Endothelial cell of umbilical vein (primary cell): ENCODE data around the gene IL18. TPM values are rescaled to one million over a fixed set of nuclear protein-coding genes. Genes with fewer than 3 reads are reported as not detected.

Experiments
- BruUV-seq: library from RNA; stranded (reverse); fragments of 400-500 nt; replicated peaks from 2 replicates; lab custom pipeline; 2021; lab: Mats Ljungman, UMichigan
- CTCF ChIA-PET: fragments of 300-600, 350-600 bp; sonication (Branson Sonifier 250); formaldehyde crosslinking; loops from one replicate; lab custom pipeline; 2021; ENCODE audit warnings: antibody characterized with exemption, inconsistent platforms; lab: Charles Lee
- POLR2A ChIA-PET: fragments of 300-600, 350-600 bp; sonication (Branson Sonifier 250); formaldehyde crosslinking; loops from one replicate; lab custom pipeline; 2021; ENCODE audit warnings: antibody characterized with exemption, inconsistent platforms; lab: Charles Lee
- DNase-seq: peaks from one replicate; pipeline ENCODE4 v3.0.0-alpha.2; 2011; ENCODE audit warnings: low read depth, low spot score
- FAIRE-seq: peaks from 2 replicates; lab custom pipeline; 2011; peaks lifted over from hg19 to GRCh38; lab: Jason Lieb, UNC
- H2AFZ ChIP-seq: 2 replicates; pipeline ENCODE4 v1.6.0; 2012; ENCODE audit warnings: low read depth, low read length, control low read depth, inconsistent platforms
- H3K27ac ChIP-seq: 2 replicates; pipeline ENCODE4 v1.5.1; 2011; ENCODE audit warnings: low read depth, mild to moderate bottlenecking, control low read depth, low read length, moderate library complexity; ENCODE audit not compliant: insufficient read depth
- H3K27me3 ChIP-seq, 2 experiments: 2 replicates each; pipeline versions ENCODE4 v1.6.0 to v1.6.1; 2011; ENCODE audit warnings: low read length in 2 of 2, mixed read lengths in 1 of 2; ENCODE audit not compliant: control insufficient read depth in 2 of 2, insufficient read depth in 2 of 2
- H3K36me3 ChIP-seq, 2 experiments: 2 replicates in 1 of 2; 3 replicates in 1 of 2; pipeline ENCODE4 v1.5.1; 2011; ENCODE audit warnings: low read length in 2 of 2, mild to moderate bottlenecking in 1 of 2, moderate library complexity in 1 of 2; ENCODE audit not compliant: control insufficient read depth in 2 of 2, insufficient read depth in 2 of 2; ENCODE audit errors: extremely low read depth in 1 of 2
- H3K4me1 ChIP-seq: 3 replicates; pipeline ENCODE4 v1.5.1; 2011; ENCODE audit warnings: mild to moderate bottlenecking, low read length; ENCODE audit not compliant: control insufficient read depth, insufficient read depth; ENCODE audit errors: extremely low read depth
- H3K4me2 ChIP-seq: 2 replicates; pipeline ENCODE4 v1.6.1; 2011; ENCODE audit warnings: low read length, control low read depth, mixed read lengths; ENCODE audit not compliant: insufficient read depth
- H3K4me3 ChIP-seq, 3 experiments: fragments of 200-600 bp in 1 of 3; sonication (generic), shearing (Covaris generic) in 1 of 3; replicated peaks in 1 of 3; 2 replicates each; pipeline ENCODE4 v1.5.1; 2011 to 2016; ENCODE audit warnings: control low read depth in 3 of 3, low read length in 3 of 3, mild to moderate bottlenecking in 2 of 3, inconsistent platforms in 1 of 3, low read depth in 1 of 3, moderate library complexity in 1 of 3; ENCODE audit not compliant: insufficient read depth in 1 of 3
- H3K79me2 ChIP-seq: 2 replicates; pipeline ENCODE4 v1.6.0; 2012; ENCODE audit warnings: low read length, inconsistent platforms; ENCODE audit not compliant: control insufficient read depth, insufficient read depth
- H3K9ac ChIP-seq: replicated peaks from 2 replicates; pipeline ENCODE3; 2011; ENCODE audit warnings: low read length, control low read depth; ENCODE audit not compliant: insufficient read depth; ENCODE audit errors: extremely low read depth
- H3K9me1 ChIP-seq: replicated peaks from 3 replicates; pipeline ENCODE4 v1.6.0; 2011; ENCODE audit warnings: mild to moderate bottlenecking, low read length; ENCODE audit not compliant: control insufficient read depth, insufficient read depth; ENCODE audit errors: extremely low read depth
- H3K9me3 ChIP-seq: replicated peaks from 2 replicates; pipeline ENCODE4 v1.5.1; 2012; ENCODE audit warnings: low read length, inconsistent platforms; ENCODE audit not compliant: control insufficient read depth, insufficient read depth
- H4K20me1 ChIP-seq: replicated peaks from 2 replicates; pipeline ENCODE3; 2011; ENCODE audit warnings: mild to moderate bottlenecking, low read length; ENCODE audit not compliant: control insufficient read depth, insufficient read depth; ENCODE audit errors: extremely low read depth
- CTCF ChIP-seq, 2 donors: IDR thresholded peaks; 1 replicate in 1 of 2; 2 replicates in 1 of 2; pipeline ENCODE4 v1.5.1; 2011; ENCODE audit warnings: low read length in 2 of 2, mild to moderate bottlenecking in 2 of 2, moderate library complexity in 2 of 2, control low read depth in 1 of 2, inconsistent platforms in 1 of 2, low read depth in 1 of 2; ENCODE audit not compliant: insufficient read depth in 1 of 2; ENCODE audit errors: extremely low read depth in 1 of 2
- EZH2 ChIP-seq: IDR thresholded peaks from 2 replicates; pipeline ENCODE4 v1.6.1; 2012; ENCODE audit warnings: borderline replicate concordance, low read depth, mild to moderate bottlenecking, moderate library complexity, low read length, inconsistent platforms; ENCODE audit not compliant: severe bottlenecking
- FOS ChIP-seq: IDR thresholded peaks from 2 replicates; pipeline ENCODE4 v1.6.1; 2011; ENCODE audit warnings: mild to moderate bottlenecking, low read length, moderate library complexity, borderline replicate concordance; ENCODE audit not compliant: insufficient read depth
- GATA2 ChIP-seq: IDR thresholded peaks from 2 replicates; pipeline ENCODE4 v1.7.0; 2011; ENCODE audit warnings: low read depth, mild to moderate bottlenecking, moderate library complexity, mixed read lengths, low read length; ENCODE audit not compliant: insufficient read length, insufficient read depth
- JUN ChIP-seq: IDR thresholded peaks from 2 replicates; pipeline ENCODE4 v1.6.1; 2011; ENCODE audit warnings: borderline replicate concordance, low read depth; ENCODE audit not compliant: insufficient read length, insufficient read depth
- MAX ChIP-seq: IDR thresholded peaks from 2 replicates; pipeline ENCODE4 v1.6.1; 2011; ENCODE audit not compliant: insufficient read depth, insufficient read length
- MYC ChIP-seq: IDR thresholded peaks from one replicate; pipeline ENCODE4 v1.6.1; 2011; ENCODE audit warnings: mild to moderate bottlenecking, low read depth, low read length
- POLR2A ChIP-seq: IDR thresholded peaks from 2 replicates; pipeline ENCODE4 v1.6.1; 2012; ENCODE audit warnings: low read depth, mild to moderate bottlenecking, control low read depth, low read length
- POLR2AphosphoS5 ChIP-seq: IDR thresholded peaks from 2 replicates; pipeline ENCODE4 v1.6.1; 2012; ENCODE audit warnings: low read depth, mild to moderate bottlenecking, control low read depth, low read length, moderate library complexity; ENCODE audit not compliant: insufficient read depth
- dilution Hi-C: fragments of 300-500 bp; cut with MboI; formaldehyde crosslinking; loops from one replicate; pipeline ENCODE4 v1.15.0; 2019; ENCODE audit warnings: low sequenced_read_pairs; ENCODE audit not compliant: extremely low pct_ligation_motif_present
- intact Hi-C: fragments of 100-400 bp; cut with micrococcal nuclease; formaldehyde crosslinking; loops from one replicate; pipeline ENCODE4 v1.10.0; 2022
- polyA plus RNA-seq, 4 experiments: library from polyadenylated mRNA; depleted of rRNA in 3 of 4; stranded (reverse) in 3 of 4; unstranded in 1 of 4; fragments of >200 nt; gene quantifications; 2 replicates each; pipeline versions ENCODE4 v1.2.1 to v1.2.3, GENCODE V29; 2011 to 2012; ENCODE audit warnings: missing spikeins in 1 of 4
- total RNA-seq: library from RNA; stranded (reverse); gene quantifications from 2 replicates; pipeline ENCODE4 v1.2.3, GENCODE V29; 2021

The IL18 gene
- total and polyA plus RNA-seq, 2 donors (not counting 3 experiments of a cell fraction or from before 2014, with no cell fraction given) = 0.73 to 1.5 TPM

GRCh38 chr11:112123129-112123528 lies 40.8 kb downstream of the IL18 start:
- Histone ChIP-seq H3K9me3 (no peaks in the 10 kb centered on the region), H3K4me1 (peaks cover 23% of the 10 kb centered on the region), H3K9ac (no peak overlapping the region), H4K20me1 (no peaks in the 10 kb centered on the region), H3K4me3 (no peak overlapping the region), H3K4me2 (no peak overlapping the region), H2AFZ (no peak overlapping the region), H3K9me1 (no peaks in the 10 kb centered on the region), H3K36me3 (no peaks in the 10 kb centered on the region), H3K79me2 (no peaks in the 10 kb centered on the region), H3K27ac (no peak overlapping the region), H3K27me3 (no peaks in the 10 kb centered on the region)
- dilution Hi-C loops (no loop called here), intact Hi-C loops (no loop called here)
- TF ChIP-seq FOS (no peak), GATA2 (no peak), POLR2A (no peak), POLR2AphosphoS5 (no peak), MAX (no peak), MYC (no peak), JUN (no peak), EZH2 (no peak), CTCF (IDR thresholded peaks at IDR 0.05; ENCODE audit: extremely low read depth in 1 of 2, insufficient read depth in 1 of 2, low read depth in 1 of 2, low read length in 2 of 2) (no peak)
- ChIA-PET CTCF (no interaction called here), POLR2A (interaction anchor here (0.6 kb wide), 1 partner anchor 295 kb away, joined by 3 read pairs; no protein-coding TSS in a partner anchor)
- DNase-seq = no peak
- FAIRE-seq = no peak
- BruUV-seq = no TSS peak
